OCI-LY1 (cell line): ENCODE data around the gene OR2H2.

Experiments used
- CTCF ChIP-seq: fragments of 200-600 bp; sonication (generic), shearing (Covaris generic); IDR thresholded peaks from 2 replicates; pipeline ENCODE4 v1.5.1; 2017; ENCODE audit warnings: mild to moderate bottlenecking, antibody characterized with exemption, low read length, moderate library complexity, mixed read lengths
- EZH2 ChIP-seq: fragments of 200-600 bp; sonication (generic), shearing (Covaris generic); IDR thresholded peaks from 2 replicates; pipeline ENCODE4 v1.8.0; 2017; ENCODE audit warnings: borderline replicate concordance, mixed run types, mild to moderate bottlenecking, antibody characterized with exemption, low read length, moderate library complexity, mixed read lengths

- TF ChIP-seq CTCF: no peak
- no peak for TF ChIP-seq EZH2
These were observed 13.3 kb downstream of the OR2H2 start for GRCh38 chr6:29598172-29598747.
